Uterus (tissue), 4 donors: ENCODE measurements around the gene POTEE. TPM values are rescaled to one million over a fixed set of nuclear protein-coding genes. Genes with fewer than 3 reads are reported as not detected.
"Not testable (repeated sequence)": the region's sequence is repeated elsewhere in the genome, so short reads cannot be mapped to it uniquely, and the experiment has no call there.

Source experiments
- DNase-seq, 2 donors: peaks; one replicate each; pipeline ENCODE4 v3.0.0-alpha.2; 2019 to 2020
- H3K27ac ChIP-seq, 2 donors: fragments of 200-600 bp; sonication (generic); 1 replicate in 1 of 2; 2 replicates in 1 of 2; pipeline ENCODE4 v1.5.1; 2016 to 2018
- H3K27me3 ChIP-seq, 2 donors: fragments of 200-600 bp; sonication (generic); one replicate each; pipeline ENCODE4 v1.5.1; 2018 to 2019; ENCODE audit warnings: control low read depth in 1 of 2
- H3K36me3 ChIP-seq, 2 donors: fragments of 200-600 bp; sonication (generic); one replicate each; pipeline ENCODE4 v1.5.1; 2019; ENCODE audit warnings: control low read depth in 1 of 2
- H3K4me1 ChIP-seq, 2 donors: fragments of 200-600 bp; sonication (generic); one replicate each; pipeline ENCODE4 v1.5.1; 2018 to 2019; ENCODE audit warnings: control low read depth in 1 of 2
- H3K4me3 ChIP-seq, 2 donors: fragments of 200-600 bp; sonication (generic); 1 replicate in 1 of 2; 2 replicates in 1 of 2; pipeline ENCODE4 v1.5.1; 2018 to 2019; ENCODE audit warnings: mild to moderate bottlenecking in 1 of 2
- H3K9me3 ChIP-seq, 2 donors: fragments of 200-600 bp; sonication (generic); one replicate each; pipeline ENCODE4 v1.5.1; 2019; ENCODE audit warnings: control low read depth in 1 of 2
- CTCF ChIP-seq, 4 experiments: fragments of 200-600 bp in 2 of 4; fragments of 450-650 bp in 2 of 4; sonication (generic) in 2 of 4; IDR thresholded peaks; one replicate each; pipeline ENCODE4 v1.5.1; 2016 to 2019; ENCODE audit warnings: antibody characterized with exemption in 4 of 4, mild to moderate bottlenecking in 2 of 4, moderate library complexity in 1 of 4
- POLR2A ChIP-seq, 2 donors: fragments of 450-650 bp; IDR thresholded peaks; one replicate each; pipeline ENCODE4 v1.6.1; 2016; ENCODE audit warnings: antibody characterized with exemption in 2 of 2, mild to moderate bottlenecking in 1 of 2, moderate library complexity in 1 of 2
- intact Hi-C: fragments of 100-400 bp; cut with DNase I; formaldehyde crosslinking; loops from one replicate; pipeline ENCODE4 v1.15.1; 2023; ENCODE audit warnings: low total_unique reads
- total RNA-seq, 4 donors: library from RNA; depleted of rRNA in 3 of 4; stranded (reverse); fragments of >200 nt in 3 of 4; gene quantifications; one replicate each; pipeline versions ENCODE4 v1.1.0 to v1.2.4, GENCODE V29; 2014 to 2023
- donor health status: DM: yes; HTN: yes; CAD: no.

The POTEE gene
- total RNA-seq: under 1 TPM in 2 of 4 donors, not detected in 2; 0.14 to 0.24 TPM

GRCh38 chr2:131209030-131209772, at the start of gene POTEE:
TSS of gene POTEE (plus strand) at chr2:131209536. CDS start at chr2:131218403, 8,867 bp downstream.
- H3K27ac ChIP-seq, H3K9me3 ChIP-seq, H3K4me3 ChIP-seq, intact Hi-C loops, DNase-seq, H3K36me3 ChIP-seq, H3K27me3 ChIP-seq, H3K4me1 ChIP-seq: not testable (repeated sequence)

- H3K4me1 ChIP-seq, H3K4me3 ChIP-seq, H3K27me3 ChIP-seq, intact Hi-C loops, DNase-seq, H3K36me3 ChIP-seq, H3K9me3 ChIP-seq, H3K27ac ChIP-seq: not testable (repeated sequence)
Measured at GRCh38 chr2:131165562-131165961, 43.8 kb upstream of the POTEE start.

- no peaks in the 10 kb centered on the region for H3K9me3 ChIP-seq
- H3K4me3 ChIP-seq: no peak overlapping the region
- no peak overlapping the region for H3K27ac ChIP-seq
- intact Hi-C loops: no loop called here
- no peak for DNase-seq
- H3K27me3 ChIP-seq: no peaks in the 10 kb centered on the region
- no peaks in the 10 kb centered on the region for H3K36me3 ChIP-seq
- no peaks in the 10 kb centered on the region for H3K4me1 ChIP-seq
- no peak for TF ChIP-seq CTCF (IDR thresholded peaks at IDR 0.05)
- no peak for TF ChIP-seq POLR2A (IDR thresholded peaks at IDR 0.05)
Measured at GRCh38 chr2:131168538-131168937, 40.8 kb upstream of the POTEE start.

GRCh38 chr2:131178050-131178449, 31.3 kb upstream of the POTEE start:
- H3K4me3 ChIP-seq, H3K9me3 ChIP-seq, H3K27ac ChIP-seq, DNase-seq, H3K27me3 ChIP-seq, H3K36me3 ChIP-seq, H3K4me1 ChIP-seq, intact Hi-C loops: not testable (repeated sequence)

- H3K27me3 ChIP-seq, H3K27ac ChIP-seq, DNase-seq, H3K4me1 ChIP-seq, H3K9me3 ChIP-seq, H3K36me3 ChIP-seq, intact Hi-C loops, H3K4me3 ChIP-seq: not testable (repeated sequence)
Measured at GRCh38 chr2:131178721-131179418, 30.5 kb upstream of the POTEE start.

GRCh38 chr2:131181451-131181850, 27.9 kb upstream of the POTEE start:
- H3K4me3 ChIP-seq, H3K4me1 ChIP-seq, intact Hi-C loops, H3K9me3 ChIP-seq, H3K36me3 ChIP-seq, H3K27ac ChIP-seq, DNase-seq, H3K27me3 ChIP-seq: not testable (repeated sequence)

GRCh38 chr2:131193421-131193820, 15.9 kb upstream of the POTEE start:
- DNase-seq, H3K9me3 ChIP-seq, H3K4me3 ChIP-seq, H3K36me3 ChIP-seq, H3K4me1 ChIP-seq, H3K27ac ChIP-seq, intact Hi-C loops, H3K27me3 ChIP-seq: not testable (repeated sequence)

- DNase-seq, H3K27me3 ChIP-seq, H3K4me1 ChIP-seq, H3K36me3 ChIP-seq, H3K9me3 ChIP-seq, H3K4me3 ChIP-seq, H3K27ac ChIP-seq, intact Hi-C loops: not testable (repeated sequence)
Measured at GRCh38 chr2:131196186-131196585, 13.2 kb upstream of the POTEE start.
